Hepatocyte (in vitro differentiated cells): Measurements from ENCODE around the gene EHBP1L1.

ENCODE experiments used
- CTCF ChIP-seq: fragments of 200-600 bp; sonication (generic); IDR thresholded peaks from 2 replicates; pipeline ENCODE4 v1.5.1; 2016; ENCODE audit warnings: antibody characterized with exemption, mild to moderate bottlenecking; ENCODE audit not compliant: poor library complexity
- EZH2phosphoT487 ChIP-seq: fragments of 200-600 bp; sonication (generic); IDR thresholded peaks from one replicate; pipeline ENCODE4 v1.6.1; 2018; ENCODE audit warnings: antibody characterized with exemption, mild to moderate bottlenecking, low read depth, moderate library complexity; ENCODE audit not compliant: unreplicated experiment, severe bottlenecking

- TF ChIP-seq CTCF (no peak), EZH2phosphoT487 (no peak)
Observed at GRCh38 chr11:65552388-65552951, 23.4 kb upstream of the EHBP1L1 start.
